Adrenal gland (tissue), 12 donors: ENCODE measurements around the gene PRDM16. TPM values are rescaled to one million over a fixed set of nuclear protein-coding genes. Genes with fewer than 3 reads are reported as not detected.

Experiments
- DNase-seq, 7 donors: peaks; one replicate each; pipeline ENCODE4 v3.0.0-alpha.2; 2019 to 2020
- H3K27ac ChIP-seq, 5 donors: fragments of 200-600 bp; sonication (generic) in 4 of 5; 1 replicate in 3 of 5; 2 replicates in 2 of 5; pipeline versions ENCODE4 v1.5.1 to v1.8.0; 2016 to 2020; ENCODE audit warnings: mild to moderate bottlenecking in 1 of 5
- H3K27me3 ChIP-seq: fragments of 200-600 bp; 2 replicates; pipeline ENCODE4 v1.8.0; 2021
- H3K36me3 ChIP-seq, 2 donors: fragments of 200-600 bp; replicated peaks in 1 of 2; 1 replicate in 1 of 2; 2 replicates in 1 of 2; pipeline versions ENCODE4 v1.5.1 to v1.8.0; 2018 to 2022
- H3K4me1 ChIP-seq, 2 donors: fragments of 200-600 bp; replicated peaks in 1 of 2; 1 replicate in 1 of 2; 2 replicates in 1 of 2; pipeline versions ENCODE4 v1.5.1 to v1.8.0; 2018 to 2021
- H3K4me3 ChIP-seq, 4 donors: fragments of 200-600 bp; sonication (generic) in 3 of 4; one replicate each; pipeline ENCODE4 v1.5.1; 2016 to 2018
- H3K9me3 ChIP-seq, 3 donors: fragments of 200-600 bp; sonication (generic) in 1 of 3; replicated peaks in 1 of 3; 1 replicate in 2 of 3; 2 replicates in 1 of 3; pipeline versions ENCODE4 v1.5.1 to v1.8.0; 2016 to 2021
- POLR2A ChIP-seq, 2 donors: fragments of 450-650 bp; IDR thresholded peaks; one replicate each; pipeline ENCODE4 v1.6.1; 2017; ENCODE audit warnings: antibody characterized with exemption in 2 of 2, mild to moderate bottlenecking in 2 of 2, moderate library complexity in 1 of 2
- WGBS, 4 donors: extraction: QIAGEN DNeasy Blood & Tissue Kit in 2 of 4; methylation state at CpG; one replicate each; pipeline versions ENCODE4 v1.1.5 to v1.1.7; 2013 to 2017; 5-methylcytosine and 5-hydroxymethylcytosine counted together
- intact Hi-C, 2 donors: fragments of 100-400 bp; cut with DNase I; formaldehyde crosslinking; loops; one replicate each; pipeline versions ENCODE4 v1.14.1 to v1.15.0; 2022 to 2023
- polyA plus RNA-seq, 3 donors: library from polyadenylated mRNA; stranded (reverse); fragments of 200-250 nt in 2 of 3; fragments of 350-450 nt in 1 of 3; fragmentation: Illumina TruSeq in 1 of 3; extraction: RNeasy Lipid Tissue Mini Kit (QIAGEN cat#74804) in 1 of 3; gene quantifications; one replicate each; pipeline ENCODE4 v1.2.3, GENCODE V29; 2013 to 2014
- total RNA-seq, 9 donors: library from RNA; depleted of rRNA in 4 of 9; stranded (reverse); fragments of >200 nt in 4 of 9; fragments of 120-200 nt in 1 of 9; fragmentation: NEBNext Ultra II Directional in 1 of 9; extraction: Animal tissue kit (Norgen Biotek cat#: 25700) in 1 of 9; gene quantifications; one replicate each; pipeline versions ENCODE4 v1.1.0 to v1.2.4, GENCODE V29; 2013 to 2023
- TF ChIP-seq, protein P1 (sequence below), 6 experiments: fragments of 450-650 bp in 4 of 6; fragments of 200-600 bp in 2 of 6; sonication (generic) in 1 of 6; IDR thresholded peaks; 1 replicate in 5 of 6; 2 replicates in 1 of 6; pipeline versions ENCODE4 v1.5.1 to v1.8.0; 2016 to 2021; ENCODE audit warnings: antibody characterized with exemption in 6 of 6, mild to moderate bottlenecking in 2 of 6, moderate library complexity in 1 of 6
- donor health status: healthy with polysubstance abuse.
- donor health status: Bipolar disorder and iron deficiency.
- donor health status: DM: yes; HTN: yes; CAD: no.
- donor health status: DM: no; HTN: no; CAD: no.
- donor health status: DM: no; HTN: no; CAD: no.
- donor health status: DM: yes; HTN: yes; CAD: no.

PRDM16 gene
- total and polyA plus RNA-seq, 12 donors = 0.04 to 2.8 (median 0.61) TPM; not detected in 1

- TF ChIP-seq POLR2A (IDR thresholded peaks at IDR 0.05) = no peak
- TF ChIP-seq, protein P1, sequence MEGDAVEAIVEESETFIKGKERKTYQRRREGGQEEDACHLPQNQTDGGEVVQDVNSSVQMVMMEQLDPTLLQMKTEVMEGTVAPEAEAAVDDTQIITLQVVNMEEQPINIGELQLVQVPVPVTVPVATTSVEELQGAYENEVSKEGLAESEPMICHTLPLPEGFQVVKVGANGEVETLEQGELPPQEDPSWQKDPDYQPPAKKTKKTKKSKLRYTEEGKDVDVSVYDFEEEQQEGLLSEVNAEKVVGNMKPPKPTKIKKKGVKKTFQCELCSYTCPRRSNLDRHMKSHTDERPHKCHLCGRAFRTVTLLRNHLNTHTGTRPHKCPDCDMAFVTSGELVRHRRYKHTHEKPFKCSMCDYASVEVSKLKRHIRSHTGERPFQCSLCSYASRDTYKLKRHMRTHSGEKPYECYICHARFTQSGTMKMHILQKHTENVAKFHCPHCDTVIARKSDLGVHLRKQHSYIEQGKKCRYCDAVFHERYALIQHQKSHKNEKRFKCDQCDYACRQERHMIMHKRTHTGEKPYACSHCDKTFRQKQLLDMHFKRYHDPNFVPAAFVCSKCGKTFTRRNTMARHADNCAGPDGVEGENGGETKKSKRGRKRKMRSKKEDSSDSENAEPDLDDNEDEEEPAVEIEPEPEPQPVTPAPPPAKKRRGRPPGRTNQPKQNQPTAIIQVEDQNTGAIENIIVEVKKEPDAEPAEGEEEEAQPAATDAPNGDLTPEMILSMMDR (IDR thresholded peaks at IDR 0.05) = no peak
- Histone ChIP-seq H3K27ac (no peak overlapping the region), H3K27me3 (peaks cover 33% of the 10 kb centered on the region), H3K4me1 (peaks cover 0 to 7% of the 10 kb centered on the region in 2 donors), H3K4me3 (no peak overlapping the region), H3K9me3 (no peaks in the 10 kb centered on the region), H3K36me3 (no peaks in the 10 kb centered on the region)
- WGBS, 4 donors = 52 to 67% (median 62%) methylated on average over 12 to 17 of the region's 17 CpGs
- no peak for DNase-seq
- intact Hi-C loops = no loop called here
Measured at GRCh38 chr1:3142236-3142635, 73.2 kb downstream of the PRDM16 start.

GRCh38 chr1:3142751-3143150, 73.7 kb downstream of the PRDM16 start:
- H3K4me1 ChIP-seq = peaks cover 0 to 7% of the 10 kb centered on the region in 2 donors
- H3K36me3 ChIP-seq = no peaks in the 10 kb centered on the region
- DNase-seq = no peak
- 70 to 83% (median 82%) methylated on average over 10 to 12 of the region's 12 CpGs for WGBS, 4 donors
- no peak overlapping the region for H3K4me3 ChIP-seq
- no peaks in the 10 kb centered on the region for H3K9me3 ChIP-seq
- H3K27me3 ChIP-seq = peaks cover 33% of the 10 kb centered on the region
- intact Hi-C loops = no loop called here
- TF ChIP-seq POLR2A (IDR thresholded peaks at IDR 0.05) = no peak
- TF ChIP-seq, protein P1 (IDR thresholded peaks at IDR 0.05) = no peak
- no peak overlapping the region for H3K27ac ChIP-seq

- intact Hi-C loops = no loop called here
Measured at GRCh38 chr1:3145532-3146325, 76.7 kb downstream of the PRDM16 start.

GRCh38 chr1:3146458-3146857, 77.5 kb downstream of the PRDM16 start:
- intact Hi-C loops = no loop called here
- H3K4me3 ChIP-seq = no peak overlapping the region
- 84 to 91% (median 86%) methylated on average over 13 to 14 of the region's 14 CpGs for WGBS, 4 donors
- no peak for DNase-seq
- no peaks in the 10 kb centered on the region for H3K9me3 ChIP-seq
- TF ChIP-seq POLR2A (IDR thresholded peaks at IDR 0.05) = no peak
- TF ChIP-seq, protein P1 (IDR thresholded peaks at IDR 0.05) = no peak
- H3K36me3 ChIP-seq = no peaks in the 10 kb centered on the region
- peaks cover 20% of the 10 kb centered on the region for H3K27me3 ChIP-seq
- no peaks in the 10 kb centered on the region for H3K4me1 ChIP-seq
- no peak overlapping the region for H3K27ac ChIP-seq

More at GRCh38 chr1:3145532-3146325, 76.7 kb downstream of the PRDM16 start:
- 36 to 56% (median 41%) methylated on average over 11 to 39 of the region's 39 CpGs for whole genome bisulfite sequencing, 4 donors
- H3K4me3 ChIP-seq = no peak overlapping the region
- H3K9me3 ChIP-seq = no peaks in the 10 kb centered on the region
- H3K36me3 ChIP-seq = no peaks in the 10 kb centered on the region
- no peak overlapping the region for H3K27ac ChIP-seq
- peaks cover 25% of the 10 kb centered on the region for H3K27me3 ChIP-seq
- DNase-seq = no peak
- no peaks in the 10 kb centered on the region for H3K4me1 ChIP-seq
- TF ChIP-seq, protein P1 (IDR thresholded peaks at IDR 0.05) = no peak
- no peak for TF ChIP-seq POLR2A (IDR thresholded peaks at IDR 0.05)
